Endodermal cell (in vitro differentiated cells): ENCODE data around the gene VAMP3. TPM values are rescaled to one million over a fixed set of nuclear protein-coding genes. Genes with fewer than 3 reads are reported as not detected.
"Not testable (repeated sequence)": the region's sequence is repeated elsewhere in the genome, so short reads cannot be mapped to it uniquely, and the experiment has no call there.

Experiments
- DNase-seq: peaks from one replicate; pipeline ENCODE4 v3.0.0-alpha.2; 2017
- H3K27ac ChIP-seq: 2 replicates; pipeline ENCODE4 v1.5.1; 2013; ENCODE audit warnings: mild to moderate bottlenecking, low read depth, low read length, moderate library complexity
- H3K27me3 ChIP-seq: 2 replicates; pipeline ENCODE4 v1.6.1; 2013; ENCODE audit warnings: mild to moderate bottlenecking, low read length, moderate library complexity; ENCODE audit not compliant: insufficient read depth, control insufficient read depth, poor library complexity, severe bottlenecking
- H3K36me3 ChIP-seq: 2 replicates; pipeline ENCODE4 v1.7.0; 2013; ENCODE audit warnings: mild to moderate bottlenecking, low read length, moderate library complexity; ENCODE audit not compliant: control insufficient read depth, insufficient read depth
- H3K4me1 ChIP-seq: one replicate; pipeline ENCODE4 v1.7.0; 2013; ENCODE audit warnings: low read length; ENCODE audit not compliant: control insufficient read depth, insufficient read depth
- H3K4me3 ChIP-seq: 2 replicates; pipeline ENCODE4 v1.5.1; 2013; ENCODE audit warnings: mild to moderate bottlenecking, low read length, moderate library complexity
- H3K9ac ChIP-seq: 2 replicates; pipeline ENCODE4 v1.6.1; 2013; ENCODE audit warnings: mild to moderate bottlenecking, low read length, moderate library complexity; ENCODE audit not compliant: poor library complexity, severe bottlenecking; ENCODE audit errors: extremely low read depth
- H3K9me3 ChIP-seq: 2 replicates; pipeline ENCODE4 v1.6.1; 2013; ENCODE audit warnings: mild to moderate bottlenecking, low read length, moderate library complexity; ENCODE audit not compliant: control insufficient read depth
- H3K27ac Mint-ChIP-seq: 2 replicates; pipeline ENCODE4 v1.8.0; 2020; ENCODE audit warnings: mixed read lengths
- H3K27me3 Mint-ChIP-seq: 2 replicates; pipeline ENCODE4 v1.8.0; 2021; ENCODE audit warnings: mild to moderate bottlenecking, mixed read lengths; ENCODE audit not compliant: insufficient read depth
- H3K36me3 Mint-ChIP-seq: 2 replicates; pipeline ENCODE4 v1.8.0; 2020; ENCODE audit warnings: low read depth, mixed read lengths
- H3K4me1 Mint-ChIP-seq: 2 replicates; pipeline ENCODE4 v1.8.0; 2020; ENCODE audit warnings: mixed read lengths
- H3K4me3 Mint-ChIP-seq: 2 replicates; pipeline ENCODE4 v1.8.0; 2020; ENCODE audit warnings: mild to moderate bottlenecking, moderate library complexity, mixed read lengths
- H3K9me3 Mint-ChIP-seq: 2 replicates; pipeline ENCODE4 v1.8.0; 2020; ENCODE audit warnings: mild to moderate bottlenecking, mixed read lengths
- CTCF ChIP-seq: fragments of 200-600 bp; sonication (generic); conservative IDR thresholded peaks from 2 replicates; pipeline ENCODE4 v1.5.0; 2021; ENCODE audit warnings: antibody characterized with exemption, mild to moderate bottlenecking
- WGBS, 2 experiments: methylation state at CpG; one replicate each; pipeline versions ENCODE4 v1.1.5 to v1.1.7; 2013; ENCODE audit warnings: missing lambda C conversion rate in 2 of 2, mixed read lengths in 1 of 2; ENCODE audit not compliant: insufficient coverage in 1 of 2, insufficient read length in 1 of 2; 5-methylcytosine and 5-hydroxymethylcytosine counted together
- total RNA-seq, 2 donors: library from RNA; stranded (reverse); fragmentation: NEBNext Ultra II Directional in 1 of 2; extraction: Animal tissue kit (Norgen Biotek cat#: 25700) in 1 of 2; gene quantifications; 2 replicates in 1 of 2; 3 replicates in 1 of 2; pipeline ENCODE4 v1.2.1, GENCODE V29; 2021

VAMP3 gene
- total RNA-seq, 2 donors from 2014 or later, result 53.2 to 60.2 TPM

GRCh38 chr1:7789828-7790227 lies 18.7 kb downstream of the VAMP3 start:
- H3K9me3 Mint-ChIP-seq, result peaks cover 51% of the 10 kb centered on the region
- H3K4me1 Mint-ChIP-seq, result no peaks in the 10 kb centered on the region
- peaks cover 68% of the 10 kb centered on the region for H3K36me3 Mint-ChIP-seq
- peaks cover 46% of the 10 kb centered on the region for H3K9me3 ChIP-seq
- H3K4me1 ChIP-seq, result no peaks in the 10 kb centered on the region
- no peaks in the 10 kb centered on the region for H3K27me3 ChIP-seq
- H3K4me3 ChIP-seq, result peak overlapping the region; percentile 41
- WGBS, 2 experiments, result 86 to 87% methylated on average over 4 to 5 of the region's 5 CpGs
- H3K27ac ChIP-seq, result no peak overlapping the region
- H3K4me3 Mint-ChIP-seq, result no peak overlapping the region
- H3K27me3 Mint-ChIP-seq, result peaks cover 8% of the 10 kb centered on the region
- TF ChIP-seq CTCF, result no peak
- H3K9ac ChIP-seq, result no peak overlapping the region
- DNase-seq, result no peak
- H3K27ac Mint-ChIP-seq, result no peak overlapping the region
- peaks cover 20% of the 10 kb centered on the region for H3K36me3 ChIP-seq

- not testable (repeated sequence) for H3K9ac ChIP-seq, H3K4me3 Mint-ChIP-seq, H3K27ac ChIP-seq, H3K4me1 Mint-ChIP-seq, H3K27ac Mint-ChIP-seq, H3K27me3 Mint-ChIP-seq, H3K4me1 ChIP-seq, DNase-seq, H3K27me3 ChIP-seq, H3K4me3 ChIP-seq
- Histone ChIP-seq H3K36me3 (peaks cover 14% of the 10 kb centered on the region), H3K9me3 (peaks cover 39% of the 10 kb centered on the region)
- H3K36me3 Mint-ChIP-seq, result peaks cover 60% of the 10 kb centered on the region
- 91 to 97% methylated on average over 3 of the region's 3 CpGs for WGBS, 2 experiments
- H3K9me3 Mint-ChIP-seq, result peaks cover 41% of the 10 kb centered on the region
Measured at GRCh38 chr1:7791027-7791426, 19.9 kb downstream of the VAMP3 start.

- no peak for TF ChIP-seq CTCF
- H3K27me3 ChIP-seq, result no peaks in the 10 kb centered on the region
- no peak overlapping the region for H3K9ac ChIP-seq
- H3K4me3 ChIP-seq, result no peak overlapping the region
- peaks cover 34% of the 10 kb centered on the region for H3K36me3 Mint-ChIP-seq
- no peaks in the 10 kb centered on the region for H3K4me1 ChIP-seq
- WGBS, 2 experiments, result 84 to 89% methylated on average over 7 to 12 of the region's 12 CpGs
- no peak overlapping the region for H3K4me3 Mint-ChIP-seq
- no peak overlapping the region for H3K27ac ChIP-seq
- H3K9me3 ChIP-seq, result peaks cover 20% of the 10 kb centered on the region
- H3K9me3 Mint-ChIP-seq, result peaks cover 27% of the 10 kb centered on the region
- no peaks in the 10 kb centered on the region for H3K4me1 Mint-ChIP-seq
- peaks cover 6% of the 10 kb centered on the region for H3K36me3 ChIP-seq
- H3K27me3 Mint-ChIP-seq, result no peaks in the 10 kb centered on the region
- no peak for DNase-seq
- no peak overlapping the region for H3K27ac Mint-ChIP-seq
Measured at GRCh38 chr1:7795406-7795805, 24.3 kb downstream of the VAMP3 start.

GRCh38 chr1:7805460-7805859 lies 34.4 kb downstream of the VAMP3 start:
- no peaks in the 10 kb centered on the region for H3K36me3 ChIP-seq
- Mint-ChIP-seq H3K36me3 (peaks cover 5% of the 10 kb centered on the region), H3K27ac (no peak overlapping the region), H3K27me3 (no peaks in the 10 kb centered on the region), H3K4me1 (no peaks in the 10 kb centered on the region), H3K9me3 (no peaks in the 10 kb centered on the region), H3K4me3 (no peak overlapping the region)
- 89 to 90% methylated on average over 8 to 9 of the region's 9 CpGs for WGBS, 2 experiments
- no peaks in the 10 kb centered on the region for H3K4me1 ChIP-seq
- no peak overlapping the region for H3K4me3 ChIP-seq
- H3K27me3 ChIP-seq, result no peaks in the 10 kb centered on the region
- no peak overlapping the region for H3K9ac ChIP-seq
- no peak for TF ChIP-seq CTCF
- no peak overlapping the region for H3K27ac ChIP-seq
- DNase-seq, result no peak
- no peaks in the 10 kb centered on the region for H3K9me3 ChIP-seq
